Measurements from ENCODE around the gene HELZ.

- TF ChIP-seq POLR2A (IDR thresholded peaks at IDR 0.05) (no peak), CTCF (IDR thresholded peaks at IDR 0.05 in 4 of 5, conservative IDR thresholded peaks at IDR 0.05 in 1 of 5) (no peak)
Measured at GRCh38 chr17:67058036-67058435, 187.0 kb downstream of the HELZ start.

Measured in gastrocnemius medialis (tissue), 4 donors.